ENCODE measurements around the gene PLA2G2C. TPM values are rescaled to one million over a fixed set of nuclear protein-coding genes. Genes with fewer than 3 reads are reported as not detected.

The PLA2G2C gene
- total RNA-seq, 4 donors from 2014 or later, result 0.33 to 0.42 (median 0.40) TPM; not detected in 1

- Histone ChIP-seq H3K27ac (replicated peaks in 1 of 4) (no peak overlapping the region), H3K4me3 (no peak overlapping the region), H3K4me1 (peaks cover 2 to 9% (median 8%) of the 10 kb centered on the region in 4 donors), H3K9me3 (no peaks in the 10 kb centered on the region), H3K27me3 (no peaks in the 10 kb centered on the region), H3K36me3 (no peaks in the 10 kb centered on the region)
- DNase-seq (ENCODE audit: extremely low spot score), result no peak
- WGBS, result 67% methylated on average over 2 of the region's 2 CpGs
- intact Hi-C loops (cut with DNase I), result loop anchor here (5.0 kb wide), 1 partner anchor 283 kb away; no protein-coding TSS in a partner anchor
- TF ChIP-seq EP300 (IDR thresholded peaks at IDR 0.05) (no peak), POLR2A (IDR thresholded peaks at IDR 0.05; ENCODE audit: low read depth) (no peak), POLR2AphosphoS5 (IDR thresholded peaks at IDR 0.05) (no peak), CTCF (IDR thresholded peaks at IDR 0.05) (no peak)
Observed at GRCh38 chr1:20199840-20200239, 13.5 kb upstream of the PLA2G2C start.

- H3K4me3 ChIP-seq, result no peak overlapping the region
- no peaks in the 10 kb centered on the region for H3K27me3 ChIP-seq
- H3K27ac ChIP-seq (replicated peaks in 1 of 4), result no peak overlapping the region
- H3K36me3 ChIP-seq, result no peaks in the 10 kb centered on the region
- DNase-seq (ENCODE audit: extremely low spot score), result no peak
- intact Hi-C loops (cut with DNase I), result loop anchor here (5.0 kb wide), 1 partner anchor 282 kb away; no protein-coding TSS in a partner anchor
- peaks cover 4 to 14% (median 12%) of the 10 kb centered on the region in 4 donors for H3K4me1 ChIP-seq
- 73% methylated on average over 3 of the region's 3 CpGs for WGBS
- TF ChIP-seq POLR2AphosphoS5 (IDR thresholded peaks at IDR 0.05) (no peak), EP300 (IDR thresholded peaks at IDR 0.05) (no peak), POLR2A (IDR thresholded peaks at IDR 0.05; ENCODE audit: low read depth) (no peak), CTCF (IDR thresholded peaks at IDR 0.05) (no peak)
- no peaks in the 10 kb centered on the region for H3K9me3 ChIP-seq
Observed at GRCh38 chr1:20199403-20199802, 13.1 kb upstream of the PLA2G2C start.

- Histone ChIP-seq H3K9me3 (no peaks in the 10 kb centered on the region), H3K27me3 (no peaks in the 10 kb centered on the region), H3K36me3 (no peaks in the 10 kb centered on the region), H3K27ac (replicated peaks in 1 of 4) (no peak overlapping the region), H3K4me1 (peaks cover 7 to 19% (median 16%) of the 10 kb centered on the region in 4 donors), H3K4me3 (no peak overlapping the region)
- intact Hi-C loops (cut with DNase I), result loop anchor here (5.0 kb wide), 1 partner anchor 282 kb away; no protein-coding TSS in a partner anchor
- whole genome bisulfite sequencing, result 81% methylated on average over 7 of the region's 7 CpGs
- TF ChIP-seq POLR2A (IDR thresholded peaks at IDR 0.05; ENCODE audit: low read depth) (no peak), CTCF (IDR thresholded peaks at IDR 0.05) (no peak), EP300 (IDR thresholded peaks at IDR 0.05) (no peak), POLR2AphosphoS5 (IDR thresholded peaks at IDR 0.05) (no peak)
- DNase-seq (ENCODE audit: extremely low spot score), result no peak
Observed at GRCh38 chr1:20198918-20199317, 12.6 kb upstream of the PLA2G2C start.

GRCh38 chr1:20198296-20198695 is 12.0 kb upstream of the PLA2G2C start:
- Histone ChIP-seq H3K36me3 (no peaks in the 10 kb centered on the region), H3K27me3 (no peaks in the 10 kb centered on the region), H3K4me1 (peaks cover 7 to 25% (median 22%) of the 10 kb centered on the region in 4 donors), H3K27ac (replicated peaks in 1 of 4) (no peak overlapping the region), H3K4me3 (no peak overlapping the region), H3K9me3 (no peaks in the 10 kb centered on the region)
- DNase-seq (ENCODE audit: extremely low spot score), result no peak
- TF ChIP-seq POLR2AphosphoS5 (IDR thresholded peaks at IDR 0.05) (no peak), CTCF (IDR thresholded peaks at IDR 0.05) (no peak), POLR2A (IDR thresholded peaks at IDR 0.05; ENCODE audit: low read depth) (no peak), EP300 (IDR thresholded peaks at IDR 0.05) (no peak)
- intact Hi-C loops (cut with DNase I), result loop anchor here (5.0 kb wide), 1 partner anchor 281 kb away; no protein-coding TSS in a partner anchor
- WGBS, result 88% methylated on average over 1 of the region's 1 CpG

DNA sequence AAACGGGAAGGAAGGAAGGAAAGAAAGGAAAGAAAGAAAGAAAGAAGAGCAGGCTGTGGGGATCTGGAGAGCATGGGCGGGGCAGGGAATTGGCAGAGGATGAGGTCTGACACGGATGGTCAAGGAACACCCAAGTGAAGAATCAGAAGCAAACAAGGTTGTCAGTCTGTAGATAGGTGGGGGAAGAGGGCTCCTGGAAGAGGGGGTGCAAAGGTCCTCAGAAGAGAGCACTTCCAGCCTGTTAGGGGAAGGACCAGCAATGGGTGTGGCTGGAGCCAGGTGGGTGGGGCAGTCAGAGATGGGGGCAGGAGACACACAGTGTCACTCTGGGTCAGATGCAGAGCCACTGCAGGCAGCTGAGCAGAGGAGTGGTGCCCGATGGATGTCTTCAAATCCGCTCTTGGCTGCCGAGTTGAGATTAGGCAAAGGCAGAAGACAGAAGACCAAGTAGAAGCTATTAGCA is 11.0 kb upstream of the PLA2G2C start:
- H3K36me3 ChIP-seq, result no peaks in the 10 kb centered on the region
- no peak overlapping the region for H3K27ac ChIP-seq (replicated peaks in 1 of 4)
- no peak for DNase-seq (ENCODE audit: extremely low spot score)
- TF ChIP-seq CTCF (IDR thresholded peaks at IDR 0.05), result no peak
- no peak for TF ChIP-seq POLR2AphosphoS5 (IDR thresholded peaks at IDR 0.05)
- TF ChIP-seq EP300 (IDR thresholded peaks at IDR 0.05), result no peak
- TF ChIP-seq POLR2A (IDR thresholded peaks at IDR 0.05; ENCODE audit: low read depth), result no peak
- 82% methylated on average over 6 of the region's 6 CpGs for WGBS
- intact Hi-C loops (cut with DNase I), result loop anchor here (5.0 kb wide), 1 partner anchor 280 kb away; no protein-coding TSS in a partner anchor
- no peaks in the 10 kb centered on the region for H3K9me3 ChIP-seq
- no peak overlapping the region for H3K4me3 ChIP-seq
- H3K4me1 ChIP-seq, result peaks cover 7 to 34% (median 31%) of the 10 kb centered on the region in 4 donors
- no peaks in the 10 kb centered on the region for H3K27me3 ChIP-seq
